Activated CD8-positive, alpha-beta memory T cell treated with anti-CD3 and anti-CD28 coated beads for 1 hour (primary cell): ENCODE measurements around the gene ATG13.

Experiments used
- DNase-seq, 2 donors: peaks; one replicate each; pipeline ENCODE4 v3.0.0-alpha.2; 2020; ENCODE audit warnings: low read depth in 1 of 2; ENCODE audit errors: extremely low read depth in 1 of 2

Gene ATG13

GRCh38 chr11:46674463-46675287, 57.3 kb downstream of the ATG13 start:
- DNase-seq, result no peak

DNA sequence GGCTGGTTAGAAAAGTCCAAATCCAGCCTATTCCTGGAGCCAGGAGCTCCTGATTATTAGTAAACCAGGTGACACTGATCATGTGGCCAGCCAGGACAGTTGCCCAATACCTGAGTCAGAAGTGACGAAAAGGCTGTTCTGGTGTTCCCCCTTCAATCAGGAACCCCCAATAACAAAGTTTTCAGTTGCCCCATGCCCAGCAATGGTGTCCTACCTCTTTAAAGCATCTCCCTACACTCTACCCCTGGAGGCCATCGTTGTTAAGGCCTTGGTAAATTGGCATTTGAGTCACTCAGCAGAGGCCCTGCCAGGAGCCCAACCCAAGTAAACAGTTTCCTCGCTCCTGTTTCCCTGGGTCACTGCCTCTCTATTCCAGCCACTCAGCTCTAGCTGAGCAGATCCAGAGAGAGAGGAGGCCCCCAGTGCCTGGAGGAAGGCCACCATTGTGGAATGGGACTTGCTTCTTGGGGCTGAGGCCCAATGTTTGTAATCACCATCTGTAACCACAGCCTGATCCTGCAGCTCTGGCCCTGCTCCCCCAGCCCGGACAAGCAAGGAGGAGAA, 58.0 kb downstream of the ATG13 start:
- no peak for DNase-seq

GRCh38 chr11:46675949-46676348, 58.6 kb downstream of the ATG13 start:
- no peak for DNase-seq

DNA sequence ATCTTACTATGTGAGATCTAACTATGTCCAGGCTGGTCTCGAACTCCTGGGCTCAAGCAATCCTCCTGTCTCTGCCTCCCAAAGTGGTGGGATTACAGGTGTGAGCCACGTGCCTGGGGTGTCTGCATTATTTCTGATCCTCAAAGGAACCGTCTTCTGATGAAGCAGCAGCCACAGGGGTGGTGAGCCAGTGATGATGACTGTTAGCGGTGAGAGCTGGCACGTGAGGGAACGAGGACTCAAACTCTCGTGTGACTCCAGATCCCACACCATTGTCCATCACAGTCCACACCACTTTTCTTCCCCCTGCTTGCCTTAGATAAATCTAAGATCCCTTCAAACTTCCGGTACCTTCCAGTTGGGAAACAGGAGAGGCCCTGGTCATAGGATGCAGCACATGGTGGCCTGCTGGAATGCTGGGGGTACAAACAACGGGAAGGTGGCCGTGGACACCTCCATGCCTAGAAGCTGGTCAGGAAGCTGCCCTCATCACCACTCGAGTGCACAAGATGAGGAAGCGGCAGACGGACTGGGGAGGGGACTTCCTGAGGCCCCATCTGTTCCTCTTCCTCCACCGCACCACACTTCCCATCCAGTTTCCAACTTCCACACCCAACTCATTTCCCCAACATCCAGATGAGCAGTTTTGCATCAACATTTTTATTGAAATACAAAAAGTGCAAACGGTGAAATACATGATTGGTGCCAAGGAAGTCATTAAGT, 59.2 kb downstream of the ATG13 start:
- no peak for DNase-seq

DNA sequence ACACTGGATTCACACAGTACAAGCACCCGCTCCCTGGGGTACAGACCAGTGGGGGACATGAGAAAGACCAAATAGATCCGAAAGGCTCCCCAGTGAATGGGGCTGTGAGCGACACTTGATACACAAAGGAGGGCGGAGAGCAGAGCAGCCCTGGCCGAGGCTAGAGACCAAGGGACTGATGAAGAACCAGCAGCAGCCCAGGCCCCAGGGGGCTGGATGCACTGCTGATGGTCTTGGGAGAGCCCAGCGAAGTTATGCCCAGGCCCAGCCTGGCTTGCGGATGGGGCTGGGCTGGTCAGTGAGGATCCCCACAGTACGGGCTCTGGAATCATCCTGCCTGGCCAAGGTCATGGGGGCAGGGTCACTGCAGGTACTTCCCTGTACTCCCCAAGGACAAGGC, 59.8 kb downstream of the ATG13 start:
- DNase-seq, result no peak

- no peak for DNase-seq
Measured at GRCh38 chr11:46677991-46678740, 60.8 kb downstream of the ATG13 start.

GRCh38 chr11:46678741-46679130, 61.4 kb downstream of the ATG13 start:
- DNase-seq, result no peak

DNA sequence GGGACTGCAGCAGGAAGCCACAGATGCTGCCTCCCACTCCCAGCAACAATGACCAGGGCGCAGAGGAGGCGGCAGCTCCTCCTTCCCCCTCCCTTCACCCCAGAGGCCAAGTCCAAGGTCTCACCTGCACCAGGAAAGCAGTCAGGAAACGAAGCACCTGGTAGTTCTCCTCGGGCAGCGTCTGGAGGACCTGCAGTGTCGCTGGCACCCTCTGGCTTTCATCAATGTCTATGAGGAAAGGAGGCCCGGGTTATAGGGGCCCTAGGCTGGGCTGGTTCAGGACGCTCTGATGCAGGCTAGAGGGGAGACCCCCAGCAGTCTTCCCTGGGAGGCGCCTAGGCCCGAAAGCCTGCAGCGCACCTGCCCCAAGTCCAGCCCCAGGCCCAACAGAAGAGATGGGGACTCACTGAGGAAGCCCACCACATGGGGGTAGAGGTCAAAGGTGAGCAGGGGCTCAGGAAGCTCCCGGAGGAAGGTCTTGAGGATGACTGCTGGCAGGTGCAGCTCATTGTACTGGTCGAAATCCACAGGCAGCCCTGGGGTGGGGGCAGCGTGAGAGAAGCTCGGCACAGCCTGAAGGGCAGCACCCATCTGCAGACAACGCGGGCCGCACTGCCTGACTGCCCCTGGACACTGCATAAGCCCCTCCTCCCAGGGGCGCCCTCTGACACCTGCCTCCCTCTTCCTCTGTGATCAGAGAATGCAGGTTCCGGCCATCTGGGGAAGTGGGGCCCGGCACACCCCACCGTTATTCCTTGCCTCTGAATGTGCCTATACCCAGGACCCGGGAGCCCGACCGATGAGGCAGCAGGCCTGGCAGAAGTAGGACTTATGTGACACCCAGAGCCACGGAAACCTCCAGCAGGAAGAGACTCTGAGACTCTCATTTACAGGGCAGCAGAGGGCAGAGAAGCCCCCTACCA, 62.1 kb downstream of the ATG13 start:
- DNase-seq, result no peak

GRCh38 chr11:46680164-46680760, 62.9 kb downstream of the ATG13 start:
- no peak for DNase-seq

GRCh38 chr11:46680815-46681214, 63.5 kb downstream of the ATG13 start:
- DNase-seq, result no peak

GRCh38 chr11:46681814-46682213, 64.5 kb downstream of the ATG13 start:
- no peak for DNase-seq

DNA sequence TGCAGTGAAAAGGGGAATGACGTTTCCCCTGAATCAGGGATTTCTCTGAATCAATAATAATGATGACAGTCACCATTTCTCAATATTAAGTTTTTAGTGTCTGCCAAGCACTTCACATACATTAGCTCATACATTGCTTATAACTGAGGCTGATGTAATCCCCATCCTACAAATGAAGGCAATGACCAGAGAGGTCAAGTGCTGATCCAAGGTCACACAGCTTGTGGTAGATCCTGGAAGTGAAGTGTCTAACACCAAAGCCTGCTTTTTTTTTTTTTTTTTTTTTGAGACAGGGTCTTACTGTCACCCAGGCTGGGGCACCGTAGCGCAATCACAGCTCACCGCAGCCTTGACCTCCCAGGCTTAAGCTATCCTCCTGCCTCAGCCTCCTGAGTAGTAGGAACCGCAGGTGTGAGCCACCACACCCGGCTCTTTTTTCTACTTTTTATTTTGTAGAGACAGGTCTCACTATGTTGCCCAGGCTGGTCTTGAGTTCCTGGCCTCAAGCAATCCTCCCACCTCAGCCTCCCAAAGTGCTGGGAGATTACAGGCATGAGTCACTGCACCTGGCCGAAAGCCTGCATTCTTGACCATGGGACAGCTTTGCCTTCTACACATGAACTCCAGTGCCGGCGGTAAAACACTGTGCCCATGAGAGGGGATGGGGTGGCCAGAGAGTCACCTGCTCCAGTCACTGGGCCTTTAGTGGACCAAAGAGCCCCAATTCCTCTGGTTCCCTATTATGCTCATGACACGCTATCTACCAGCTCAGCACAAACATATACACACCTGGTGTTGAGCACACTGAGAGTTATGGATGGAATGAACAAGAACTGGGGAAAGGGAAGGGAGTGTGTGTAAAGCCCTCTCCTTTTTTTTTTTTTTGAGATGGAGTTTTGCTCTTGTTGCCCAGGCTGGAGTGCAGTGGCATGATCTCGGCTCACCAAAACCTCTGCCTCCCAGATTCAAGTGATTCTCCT, 65.7 kb downstream of the ATG13 start:
- DNase-seq, result no peak

DNA sequence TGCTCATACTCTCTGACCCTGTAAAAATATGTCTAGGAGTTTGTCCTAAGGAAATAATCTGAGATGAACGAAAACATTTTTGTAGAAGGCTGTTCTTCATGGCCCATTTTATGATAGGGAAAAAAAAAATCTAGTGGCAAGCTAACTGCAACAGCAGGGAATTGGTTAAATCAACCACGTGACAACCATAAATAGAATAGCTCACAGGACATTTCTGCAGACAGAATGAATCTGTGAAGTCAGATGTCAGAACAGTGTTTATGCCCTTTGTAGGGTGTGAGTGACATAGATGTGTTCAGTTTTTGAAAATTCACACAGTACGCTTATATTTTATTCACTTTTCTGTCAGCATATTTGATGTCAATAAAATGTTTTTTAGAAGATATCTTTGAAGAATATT, 67.0 kb downstream of the ATG13 start:
- DNase-seq, result no peak

GRCh38 chr11:46686886-46687795, 69.8 kb downstream of the ATG13 start:
- no peak for DNase-seq

DNA sequence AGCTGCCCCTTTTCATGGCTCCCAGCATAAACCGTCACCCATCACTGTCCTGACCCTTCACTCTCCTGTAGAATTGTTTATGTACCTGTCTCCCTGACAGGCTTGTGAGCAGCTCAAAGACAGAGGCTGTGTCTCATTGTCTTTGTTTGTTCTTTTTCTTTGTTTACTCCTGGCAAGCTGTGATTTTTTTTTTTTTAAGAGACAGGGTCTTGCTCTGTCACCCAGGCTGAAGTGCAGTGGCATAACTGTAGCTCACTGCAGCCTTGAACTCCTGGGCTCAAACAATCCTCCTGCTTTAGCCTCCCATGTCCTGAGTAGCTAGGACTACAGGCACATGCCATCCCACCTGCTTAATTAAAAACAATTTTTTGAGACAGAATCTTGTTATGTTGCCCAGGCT, 73.3 kb downstream of the ATG13 start:
- DNase-seq, result no peak

- no peak for DNase-seq
Measured at GRCh38 chr11:46692450-46692849, 75.1 kb downstream of the ATG13 start.

- DNase-seq, result no peak
Measured at GRCh38 chr11:46693597-46694012, 76.3 kb downstream of the ATG13 start.

DNA sequence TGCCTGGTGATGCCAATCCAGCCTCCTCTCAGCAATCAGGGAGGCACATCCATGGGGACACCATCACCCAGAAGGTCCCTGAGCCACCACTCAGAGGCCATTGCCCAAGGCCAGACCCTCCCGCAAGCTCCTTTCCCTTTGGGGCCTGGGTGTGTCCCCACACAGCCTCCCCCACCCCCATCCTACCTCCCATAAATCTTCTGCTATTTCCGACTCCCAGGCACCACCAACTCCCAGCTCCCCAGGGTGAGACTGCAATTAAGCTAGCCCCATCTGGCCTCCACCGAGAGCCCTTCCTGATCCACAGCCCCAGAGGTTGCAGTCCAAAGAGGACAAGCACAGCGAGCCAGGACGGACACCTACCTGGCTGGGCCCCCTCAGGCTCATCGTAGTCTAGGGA, 76.7 kb downstream of the ATG13 start:
- no peak for DNase-seq
